PFSK-1 (cell line): Measurements from ENCODE around the gene SEMA6A.

Source experiments
- POLR2AphosphoS5 ChIP-seq: IDR thresholded peaks from 2 replicates; pipeline ENCODE4 v1.6.1; 2012; ENCODE audit warnings: low read depth, mild to moderate bottlenecking, control low read depth, low read length, moderate library complexity
- TAF1 ChIP-seq: IDR thresholded peaks from 2 replicates; pipeline ENCODE4 v1.6.1; 2012; ENCODE audit warnings: low read length, control low read depth, borderline replicate concordance; ENCODE audit not compliant: insufficient read depth
- TF ChIP-seq, protein P1 (sequence below), 2 experiments: IDR thresholded peaks; 2 replicates each; pipeline versions ENCODE4 v1.6.1 to v1.8.0; 2011 to 2012; ENCODE audit warnings: low read depth in 2 of 2, low read length in 2 of 2, control low read depth in 1 of 2, inconsistent platforms in 1 of 2, mild to moderate bottlenecking in 1 of 2, moderate library complexity in 1 of 2; ENCODE audit not compliant: insufficient read depth in 1 of 2

DNA sequence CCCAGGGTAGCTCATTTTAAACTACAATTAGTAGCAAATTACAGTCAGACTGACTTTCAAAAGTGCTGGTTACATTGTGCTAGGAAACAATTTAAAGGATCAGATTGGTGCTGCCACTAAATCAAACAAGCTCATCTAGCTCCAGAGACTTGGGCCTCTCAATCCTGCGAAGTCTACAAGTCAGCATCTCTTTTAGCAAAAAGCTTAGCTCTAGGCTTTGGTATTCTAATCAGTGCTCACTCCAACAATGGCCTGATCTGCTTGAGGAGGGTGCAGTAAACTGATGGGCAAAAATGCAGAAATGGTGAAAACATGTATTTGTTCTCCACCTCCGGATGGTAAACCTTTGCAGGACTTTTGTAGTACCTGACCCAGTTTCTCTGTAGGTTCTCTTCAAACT, 47.0 kb upstream of the SEMA6A start:
- TF ChIP-seq POLR2AphosphoS5 = no peak
- TF ChIP-seq, protein P1, sequence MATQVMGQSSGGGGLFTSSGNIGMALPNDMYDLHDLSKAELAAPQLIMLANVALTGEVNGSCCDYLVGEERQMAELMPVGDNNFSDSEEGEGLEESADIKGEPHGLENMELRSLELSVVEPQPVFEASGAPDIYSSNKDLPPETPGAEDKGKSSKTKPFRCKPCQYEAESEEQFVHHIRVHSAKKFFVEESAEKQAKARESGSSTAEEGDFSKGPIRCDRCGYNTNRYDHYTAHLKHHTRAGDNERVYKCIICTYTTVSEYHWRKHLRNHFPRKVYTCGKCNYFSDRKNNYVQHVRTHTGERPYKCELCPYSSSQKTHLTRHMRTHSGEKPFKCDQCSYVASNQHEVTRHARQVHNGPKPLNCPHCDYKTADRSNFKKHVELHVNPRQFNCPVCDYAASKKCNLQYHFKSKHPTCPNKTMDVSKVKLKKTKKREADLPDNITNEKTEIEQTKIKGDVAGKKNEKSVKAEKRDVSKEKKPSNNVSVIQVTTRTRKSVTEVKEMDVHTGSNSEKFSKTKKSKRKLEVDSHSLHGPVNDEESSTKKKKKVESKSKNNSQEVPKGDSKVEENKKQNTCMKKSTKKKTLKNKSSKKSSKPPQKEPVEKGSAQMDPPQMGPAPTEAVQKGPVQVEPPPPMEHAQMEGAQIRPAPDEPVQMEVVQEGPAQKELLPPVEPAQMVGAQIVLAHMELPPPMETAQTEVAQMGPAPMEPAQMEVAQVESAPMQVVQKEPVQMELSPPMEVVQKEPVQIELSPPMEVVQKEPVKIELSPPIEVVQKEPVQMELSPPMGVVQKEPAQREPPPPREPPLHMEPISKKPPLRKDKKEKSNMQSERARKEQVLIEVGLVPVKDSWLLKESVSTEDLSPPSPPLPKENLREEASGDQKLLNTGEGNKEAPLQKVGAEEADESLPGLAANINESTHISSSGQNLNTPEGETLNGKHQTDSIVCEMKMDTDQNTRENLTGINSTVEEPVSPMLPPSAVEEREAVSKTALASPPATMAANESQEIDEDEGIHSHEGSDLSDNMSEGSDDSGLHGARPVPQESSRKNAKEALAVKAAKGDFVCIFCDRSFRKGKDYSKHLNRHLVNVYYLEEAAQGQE (IDR thresholded peaks at IDR 0.05; ENCODE audit: insufficient read depth in 1 of 2, low read depth in 2 of 2, low read length in 2 of 2) = no peak
- TF ChIP-seq TAF1 = no peak
